Thyroid gland (tissue), 4 donors: ENCODE measurements around the gene ABCC11.

Source experiments
- POLR2A ChIP-seq, 2 donors: fragments of 450-650 bp; IDR thresholded peaks; one replicate each; pipeline ENCODE4 v1.6.1; 2017; ENCODE audit warnings: antibody characterized with exemption in 2 of 2, mild to moderate bottlenecking in 2 of 2, moderate library complexity in 1 of 2
- TF ChIP-seq, protein P1 (sequence below), 6 experiments: fragments of 200-600 bp in 3 of 6; fragments of 450-650 bp in 3 of 6; sonication (generic) in 3 of 6; IDR thresholded peaks; one replicate each; pipeline ENCODE4 v1.5.1; 2016 to 2019; ENCODE audit warnings: antibody characterized with exemption in 6 of 6, mild to moderate bottlenecking in 2 of 6, inconsistent platforms in 1 of 6, moderate library complexity in 1 of 6

GRCh38 chr16:48284772-48285409, 37.6 kb upstream of the ABCC11 start:
- TF ChIP-seq, protein P1, sequence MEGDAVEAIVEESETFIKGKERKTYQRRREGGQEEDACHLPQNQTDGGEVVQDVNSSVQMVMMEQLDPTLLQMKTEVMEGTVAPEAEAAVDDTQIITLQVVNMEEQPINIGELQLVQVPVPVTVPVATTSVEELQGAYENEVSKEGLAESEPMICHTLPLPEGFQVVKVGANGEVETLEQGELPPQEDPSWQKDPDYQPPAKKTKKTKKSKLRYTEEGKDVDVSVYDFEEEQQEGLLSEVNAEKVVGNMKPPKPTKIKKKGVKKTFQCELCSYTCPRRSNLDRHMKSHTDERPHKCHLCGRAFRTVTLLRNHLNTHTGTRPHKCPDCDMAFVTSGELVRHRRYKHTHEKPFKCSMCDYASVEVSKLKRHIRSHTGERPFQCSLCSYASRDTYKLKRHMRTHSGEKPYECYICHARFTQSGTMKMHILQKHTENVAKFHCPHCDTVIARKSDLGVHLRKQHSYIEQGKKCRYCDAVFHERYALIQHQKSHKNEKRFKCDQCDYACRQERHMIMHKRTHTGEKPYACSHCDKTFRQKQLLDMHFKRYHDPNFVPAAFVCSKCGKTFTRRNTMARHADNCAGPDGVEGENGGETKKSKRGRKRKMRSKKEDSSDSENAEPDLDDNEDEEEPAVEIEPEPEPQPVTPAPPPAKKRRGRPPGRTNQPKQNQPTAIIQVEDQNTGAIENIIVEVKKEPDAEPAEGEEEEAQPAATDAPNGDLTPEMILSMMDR (IDR thresholded peaks at IDR 0.05), result no peak
- no peak for TF ChIP-seq POLR2A (IDR thresholded peaks at IDR 0.05)
